H4 (cell line): ENCODE data around the gene DLX5. TPM values are rescaled to one million over a fixed set of nuclear protein-coding genes. Genes with fewer than 3 reads are reported as not detected.
A peak's percentile ranks its signal among the peaks of the same experiment; 100 is the strongest.

Source experiments
- DNase-seq: peaks from one replicate; pipeline ENCODE4 v3.0.0-alpha.2; 2015; ENCODE audit warnings: low spot score
- total RNA-seq: library from RNA; depleted of rRNA; stranded (reverse); fragments of >200 nt; shearing (Covaris generic); gene quantifications from 2 replicates; pipeline ENCODE4 v1.2.3, GENCODE V29; 2014

Gene DLX5
- total RNA-seq, 1 experiment from 2014 or later, result 0.35 TPM

GRCh38 chr7:97006055-97006815 lies 18.4 kb downstream of the DLX5 start:
- peak; percentile 41 for DNase-seq

- peak; percentile 98 for DNase-seq
Observed at GRCh38 chr7:97005183-97006054, 19.2 kb downstream of the DLX5 start, which contains the start of gene DLX6. TSS of gene DLX6 (plus strand) at chr7:97005553. CDS start at chr7:97005978, 425 bp downstream.

GRCh38 chr7:97004247-97005182 lies 20.1 kb downstream of the DLX5 start:
- DNase-seq, result no peak

- DNase-seq, result no peak
Observed at GRCh38 chr7:97003262-97004246, 21.1 kb downstream of the DLX5 start.

- DNase-seq, result no peak
Observed at GRCh38 chr7:97002555-97003261, 21.9 kb downstream of the DLX5 start.

GRCh38 chr7:97001656-97002554 lies 22.7 kb downstream of the DLX5 start:
- no peak for DNase-seq

- no peak for DNase-seq
Observed at GRCh38 chr7:97001221-97001620, 23.4 kb downstream of the DLX5 start.

GRCh38 chr7:96998744-96999143 lies 25.9 kb downstream of the DLX5 start:
- DNase-seq, result no peak

- DNase-seq, result no peak
Observed at GRCh38 chr7:96998333-96998732, 26.3 kb downstream of the DLX5 start.

- no peak for DNase-seq
Observed at GRCh38 chr7:96997512-96998032, 27.1 kb downstream of the DLX5 start.

- no peak for DNase-seq
Observed at GRCh38 chr7:96996958-96997511, 27.6 kb downstream of the DLX5 start.

GRCh38 chr7:96996111-96996957 lies 28.3 kb downstream of the DLX5 start:
- no peak for DNase-seq

- DNase-seq, result no peak
Observed at GRCh38 chr7:96995406-96996110, 29.1 kb downstream of the DLX5 start.

GRCh38 chr7:96993980-96994379 lies 30.7 kb downstream of the DLX5 start:
- DNase-seq, result no peak

- no peak for DNase-seq
Observed at GRCh38 chr7:96993094-96993865, 31.4 kb downstream of the DLX5 start.
